HepG2 (cell line): ENCODE data around the gene DLX3. TPM values are rescaled to one million over a fixed set of nuclear protein-coding genes. Genes with fewer than 3 reads are reported as not detected.

Experiments
- ATF2 ChIP-seq: sonication (generic); formaldehyde crosslinking; IDR thresholded peaks from 2 replicates; pipeline ENCODE4 v1.4.0; 2020; ENCODE audit warnings: missing genetic modification reagents
- CSRNP1 ChIP-seq: sonication (generic); formaldehyde crosslinking; IDR thresholded peaks from 2 replicates; pipeline ENCODE4 v1.8.1; 2023; ENCODE audit warnings: mild to moderate bottlenecking, missing genetic modification reagents
- HNRNPL ChIP-seq: fragments of 200-400 bp; formaldehyde crosslinking; IDR thresholded peaks from 2 replicates; pipeline ENCODE4 v1.6.1; 2017; ENCODE audit warnings: mild to moderate bottlenecking, low read depth, low read length
- KAT8 ChIP-seq: IDR thresholded peaks from 2 replicates; pipeline ENCODE4 v1.6.1; 2016; ENCODE audit warnings: missing genetic modification reagents, missing compliant biosample characterization
- KLF6 ChIP-seq: IDR thresholded peaks from 2 replicates; pipeline ENCODE4 v1.8.0; 2016; ENCODE audit warnings: missing biosample characterization, missing genetic modification reagents
- MAF1 ChIP-seq: sonication (generic); formaldehyde crosslinking; IDR thresholded peaks from 2 replicates; pipeline ENCODE4 v1.5.0; 2020; ENCODE audit warnings: missing genetic modification reagents, borderline replicate concordance
- MEIS1 ChIP-seq: sonication (generic); formaldehyde crosslinking; IDR thresholded peaks from 2 replicates; pipeline ENCODE4 v1.9.0; 2021; ENCODE audit warnings: mild to moderate bottlenecking, missing genetic modification reagents, moderate library complexity, borderline replicate concordance
- MIXL1 ChIP-seq: IDR thresholded peaks from 2 replicates; pipeline ENCODE4 v1.6.1; 2016
- MXD3 ChIP-seq: IDR thresholded peaks from 2 replicates; pipeline ENCODE4 v1.6.1; 2016; ENCODE audit warnings: mild to moderate bottlenecking, missing biosample characterization, missing genetic modification reagents
- NONO ChIP-seq, 2 experiments: fragments of 450-650 bp in 1 of 2; sonication (generic) in 1 of 2; formaldehyde crosslinking in 1 of 2; IDR thresholded peaks in 1 of 2; conservative IDR thresholded peaks in 1 of 2; 2 replicates each; pipeline versions ENCODE4 v1.6.1 to v1.8.0; 2017 to 2022; ENCODE audit warnings: mild to moderate bottlenecking in 1 of 2, missing genetic modification reagents in 1 of 2, moderate library complexity in 1 of 2
- PITX1 ChIP-seq: sonication (generic); formaldehyde crosslinking; IDR thresholded peaks from 2 replicates; pipeline ENCODE4 v1.5.1; 2020; ENCODE audit warnings: mild to moderate bottlenecking, missing genetic modification reagents
- RARA ChIP-seq: IDR thresholded peaks from 2 replicates; pipeline ENCODE4 v1.6.1; 2016; ENCODE audit warnings: missing genetic modification reagents, missing compliant biosample characterization
- RFX3 ChIP-seq: IDR thresholded peaks from 2 replicates; pipeline ENCODE4 v1.6.1; 2016; ENCODE audit warnings: missing biosample characterization, missing genetic modification reagents
- SMAD9 ChIP-seq: sonication (generic); formaldehyde crosslinking; IDR thresholded peaks from 2 replicates; pipeline ENCODE4 v1.5.1; 2020; ENCODE audit warnings: mild to moderate bottlenecking, missing genetic modification reagents
- SRSF4 ChIP-seq: fragments of 200-400 bp; formaldehyde crosslinking; IDR thresholded peaks from one replicate; pipeline ENCODE4 v1.6.1; 2018; ENCODE audit warnings: mild to moderate bottlenecking, low read depth, low read length, moderate library complexity; ENCODE audit not compliant: poor library complexity, severe bottlenecking
- ZBTB1 ChIP-seq: sonication (generic); formaldehyde crosslinking; IDR thresholded peaks from 2 replicates; pipeline ENCODE4 v1.4.0; 2020; ENCODE audit warnings: missing genetic modification reagents, borderline replicate concordance
- ZBTB33 ChIP-seq: sonication (generic); formaldehyde crosslinking; IDR thresholded peaks from 2 replicates; pipeline ENCODE4 v1.4.0; 2020; ENCODE audit warnings: missing genetic modification reagents
- ZNF331 ChIP-seq: sonication (generic); formaldehyde crosslinking; IDR thresholded peaks from 2 replicates; pipeline ENCODE4 v1.4.0; 2020; ENCODE audit warnings: missing genetic modification reagents
- ZNF44 ChIP-seq: sonication (generic); formaldehyde crosslinking; IDR thresholded peaks from 2 replicates; pipeline ENCODE4 v1.5.1; 2020; ENCODE audit warnings: mild to moderate bottlenecking, missing genetic modification reagents
- polyA plus RNA-seq, 8 experiments: library from polyadenylated mRNA; depleted of rRNA in 3 of 8; stranded (reverse) in 7 of 8; unstranded in 1 of 8; fragments of >200 nt; fragmentation: Illumina TruSeq in 4 of 8; extraction: Trizol in 4 of 8; gene quantifications; 2 replicates each; pipeline versions ENCODE4 v1.2.1 to v1.2.3, GENCODE V29; 2011 to 2016; ENCODE audit warnings: low read depth in 4 of 8, missing spikeins in 1 of 8, mixed read lengths in 1 of 8; ENCODE audit not compliant: insufficient read depth in 1 of 8
- total RNA-seq, 5 experiments: library from RNA; depleted of rRNA; stranded (reverse); fragments of >200 nt; fragmentation: Illumina TruSeq; extraction: Trizol; gene quantifications; 2 replicates each; pipeline ENCODE4 v1.2.3, GENCODE V29; 2016; ENCODE audit warnings: low read depth in 1 of 5
- TF ChIP-seq, protein P1 (sequence below): IDR thresholded peaks from 2 replicates; pipeline ENCODE4 v1.6.1; 2018; ENCODE audit warnings: missing genetic modification reagents, mild to moderate bottlenecking, missing compliant biosample characterization

DLX3 gene
- total and polyA plus RNA-seq, 2 of the 13 experiments (the other 11 are each of a cell fraction or from before 2014, with no cell fraction given): 0.03 TPM; not detected in 1

GRCh38 chr17:49997773-49998703 lies 3.0 kb upstream of the DLX3 start (continued):
- TF ChIP-seq SMAD9 (CRISPR knock-in tag) (no peak), CSRNP1 (CRISPR knock-in tag) (peak; percentile 57; the same call in 1 of the 2 replicates), ZBTB33 (CRISPR knock-in tag) (peak; percentile 46), RFX3 (CRISPR knock-in tag) (no peak), MAF1 (CRISPR knock-in tag) (no peak), ZBTB1 (CRISPR knock-in tag) (no peak), MXD3 (CRISPR knock-in tag) (no peak), KLF6 (CRISPR knock-in tag) (0 out of 2 replicates have a peak, but pooled peaks have one; percentile 37), SRSF4 (no peak), RARA (peak; percentile 24; the same call in 1 of the 2 replicates), KAT8 (CRISPR knock-in tag) (peak; percentile 79), MEIS1 (CRISPR knock-in tag) (0 out of 2 replicates have a peak, but pooled peaks have one; percentile 67), ATF2 (peak; percentile 45; the same call in 1 of the 2 replicates), ZNF331 (CRISPR knock-in tag) (no peak; the same call in 1 of the 2 replicates), MIXL1 (0 out of 2 replicates have a peak, but pooled peaks have one; percentile 22), ZNF44 (no peak), NONO (IDR thresholded peaks at IDR 0.05) (no peak), NONO (CRISPR knock-in tag; conservative IDR thresholded peaks at IDR 0.05) (peak; percentile 34; the same call in 1 of the 2 replicates), PITX1 (CRISPR knock-in tag) (0 out of 2 replicates have a peak, but pooled peaks have one; percentile 18), HNRNPL (peak; percentile 95)
- TF ChIP-seq, protein P1, sequence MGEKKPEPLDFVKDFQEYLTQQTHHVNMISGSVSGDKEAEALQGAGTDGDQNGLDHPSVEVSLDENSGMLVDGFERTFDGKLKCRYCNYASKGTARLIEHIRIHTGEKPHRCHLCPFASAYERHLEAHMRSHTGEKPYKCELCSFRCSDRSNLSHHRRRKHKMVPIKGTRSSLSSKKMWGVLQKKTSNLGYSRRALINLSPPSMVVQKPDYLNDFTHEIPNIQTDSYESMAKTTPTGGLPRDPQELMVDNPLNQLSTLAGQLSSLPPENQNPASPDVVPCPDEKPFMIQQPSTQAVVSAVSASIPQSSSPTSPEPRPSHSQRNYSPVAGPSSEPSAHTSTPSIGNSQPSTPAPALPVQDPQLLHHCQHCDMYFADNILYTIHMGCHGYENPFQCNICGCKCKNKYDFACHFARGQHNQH (CRISPR knock-in tag): peak; percentile 52; the same call in 1 of the 2 replicates
